Upper lobe of left lung (tissue), 6 donors: ENCODE data around the gene FBXL17. TPM values are rescaled to one million over a fixed set of nuclear protein-coding genes. Genes with fewer than 3 reads are reported as not detected.

Experiments
- ATAC-seq, 2 donors: fragments of 200-7000 bp; cut with Tn5 transposase; one replicate each; pipeline ENCODE4 v1.9.1; 2022; ENCODE audit warnings: mild to moderate bottlenecking in 2 of 2, moderate library complexity in 2 of 2; ENCODE audit not compliant: low FRiP score in 2 of 2
- DNase-seq, 2 donors: peaks; one replicate each; pipeline ENCODE4 v3.0.0-alpha.2; 2019 to 2020
- H3K27ac ChIP-seq, 4 donors: fragments of 200-600 bp; sonication (generic); one replicate each; pipeline ENCODE4 v1.5.1; 2016 to 2019
- H3K27me3 ChIP-seq, 4 donors: fragments of 200-600 bp; sonication (generic); one replicate each; pipeline ENCODE4 v1.5.1; 2017 to 2019
- H3K36me3 ChIP-seq, 4 donors: fragments of 200-600 bp; sonication (generic); one replicate each; pipeline ENCODE4 v1.5.1; 2016 to 2019
- H3K4me1 ChIP-seq, 4 donors: fragments of 200-600 bp; sonication (generic); one replicate each; pipeline ENCODE4 v1.5.1; 2018 to 2019
- H3K4me3 ChIP-seq, 4 donors: fragments of 200-600 bp; sonication (generic); one replicate each; pipeline ENCODE4 v1.5.1; 2017 to 2019; ENCODE audit warnings: mild to moderate bottlenecking in 2 of 4, moderate library complexity in 1 of 4
- H3K9me3 ChIP-seq, 4 donors: fragments of 200-600 bp; sonication (generic); one replicate each; pipeline ENCODE4 v1.5.1; 2018 to 2019
- CTCF ChIP-seq, 6 experiments: fragments of 450-650 bp in 4 of 6; fragments of 200-600 bp in 2 of 6; sonication (generic) in 2 of 6; IDR thresholded peaks; one replicate each; pipeline ENCODE4 v1.5.1; 2016 to 2019; ENCODE audit warnings: antibody characterized with exemption in 6 of 6
- EP300 ChIP-seq, 4 donors: sonication (generic); formaldehyde crosslinking; IDR thresholded peaks; one replicate each; pipeline ENCODE4 v1.5.1; 2017; ENCODE audit warnings: antibody characterized with exemption in 4 of 4, control low read depth in 2 of 4
- POLR2A ChIP-seq, 4 donors: fragments of 450-650 bp; IDR thresholded peaks; one replicate each; pipeline ENCODE4 v1.5.1; 2016 to 2017; ENCODE audit warnings: antibody characterized with exemption in 4 of 4, mild to moderate bottlenecking in 2 of 4
- POLR2AphosphoS5 ChIP-seq, 2 donors: sonication (generic); formaldehyde crosslinking; IDR thresholded peaks; one replicate each; pipeline ENCODE4 v1.5.1; 2017; ENCODE audit warnings: antibody characterized with exemption in 2 of 2
- WGBS, 2 donors: methylation state at CpG; one replicate each; pipeline ENCODE4 v1.1.5; 2017 to 2018; 5-methylcytosine and 5-hydroxymethylcytosine counted together
- total RNA-seq, 6 donors: library from RNA; depleted of rRNA in 4 of 6; stranded (reverse); fragments of >200 nt in 4 of 6; gene quantifications; one replicate each; pipeline versions ENCODE4 v1.1.0 to v1.2.1, GENCODE V29; 2016 to 2021
- donor health status: DM: no; HTN: no; CAD: no; lungs with moderate emphysema.
- donor health status: DM: no; HTN: yes; CAD: no; lungs with severe emphysema.

FBXL17 gene
- total RNA-seq, 6 donors from 2014 or later, result 10.0 to 47.1 (median 16.9) TPM

- H3K4me1 ChIP-seq, result no peaks in the 10 kb centered on the region
- no peaks in the 10 kb centered on the region for H3K9me3 ChIP-seq
- ATAC-seq (peak in 1 of 2 donors; percentile 6), DNase-seq (no peak)
- no peaks in the 10 kb centered on the region for H3K27me3 ChIP-seq
- no peak for TF ChIP-seq POLR2AphosphoS5 (IDR thresholded peaks at IDR 0.05)
- no peak for TF ChIP-seq CTCF (IDR thresholded peaks at IDR 0.05)
- TF ChIP-seq EP300 (IDR thresholded peaks at IDR 0.05), result no peak
- no peak for TF ChIP-seq POLR2A (IDR thresholded peaks at IDR 0.05)
- H3K36me3 ChIP-seq, result no peaks in the 10 kb centered on the region
- H3K27ac ChIP-seq, result no peak overlapping the region
- no peak overlapping the region for H3K4me3 ChIP-seq
- 66 to 78% methylated on average over 3 of the region's 3 CpGs for WGBS, 2 donors
These were observed 541.7 kb downstream of the FBXL17 start for GRCh38 chr5:107840161-107840560.

- Histone ChIP-seq H3K9me3 (no peaks in the 10 kb centered on the region), H3K4me3 (no peak overlapping the region), H3K27me3 (no peaks in the 10 kb centered on the region), H3K36me3 (no peaks in the 10 kb centered on the region), H3K4me1 (no peaks in the 10 kb centered on the region), H3K27ac (no peak overlapping the region)
- 90 to 94% methylated on average over 8 of the region's 8 CpGs for WGBS, 2 donors
- no peak for TF ChIP-seq POLR2A (IDR thresholded peaks at IDR 0.05)
- no peak for TF ChIP-seq CTCF (IDR thresholded peaks at IDR 0.05)
- no peak for TF ChIP-seq EP300 (IDR thresholded peaks at IDR 0.05)
- no peak for TF ChIP-seq POLR2AphosphoS5 (IDR thresholded peaks at IDR 0.05)
- ATAC-seq, result no peak
- DNase-seq, result no peak
These were observed 546.8 kb downstream of the FBXL17 start for GRCh38 chr5:107835096-107835495.

GRCh38 chr5:107832746-107833145 lies 549.2 kb downstream of the FBXL17 start:
- H3K27ac ChIP-seq, result no peak overlapping the region
- TF ChIP-seq POLR2A (IDR thresholded peaks at IDR 0.05) (no peak), POLR2AphosphoS5 (IDR thresholded peaks at IDR 0.05) (no peak), EP300 (IDR thresholded peaks at IDR 0.05) (no peak), CTCF (IDR thresholded peaks at IDR 0.05) (no peak)
- H3K4me3 ChIP-seq, result no peak overlapping the region
- no peak for ATAC-seq
- WGBS, 2 donors, result 92 to 95% methylated on average over 3 of the region's 3 CpGs
- no peaks in the 10 kb centered on the region for H3K9me3 ChIP-seq
- no peaks in the 10 kb centered on the region for H3K36me3 ChIP-seq
- no peaks in the 10 kb centered on the region for H3K27me3 ChIP-seq
- H3K4me1 ChIP-seq, result no peaks in the 10 kb centered on the region
- DNase-seq, result no peak

- no peak for ATAC-seq
- 45 to 49% methylated on average over 13 of the region's 13 CpGs for WGBS, 2 donors
These were observed 550.1 kb downstream of the FBXL17 start for GRCh38 chr5:107831612-107832395.

More at GRCh38 chr5:107831612-107832395, 550.1 kb downstream of the FBXL17 start:
- no peak for TF ChIP-seq POLR2A (IDR thresholded peaks at IDR 0.05)
- TF ChIP-seq CTCF (IDR thresholded peaks at IDR 0.05), result no peak
- no peak for TF ChIP-seq POLR2AphosphoS5 (IDR thresholded peaks at IDR 0.05)
- no peak for TF ChIP-seq EP300 (IDR thresholded peaks at IDR 0.05)
- no peaks in the 10 kb centered on the region for H3K9me3 ChIP-seq
- H3K27me3 ChIP-seq, result no peaks in the 10 kb centered on the region
- no peak overlapping the region for H3K4me3 ChIP-seq
- no peak overlapping the region for H3K27ac ChIP-seq
- no peaks in the 10 kb centered on the region for H3K36me3 ChIP-seq
- H3K4me1 ChIP-seq, result no peaks in the 10 kb centered on the region
- no peak for DNase-seq
